Fibroblast of skin of right biceps (primary cell): ENCODE data around the gene SLFN12L.
A peak's percentile ranks its signal among the peaks of the same experiment; 100 is the strongest.

Experiments
- DNase-seq: peaks from one replicate; pipeline ENCODE4 v3.0.0-alpha.2; 2013

The SLFN12L gene

GRCh38 chr17:35428229-35428628, 109.2 kb downstream of the SLFN12L start:
- no peak for DNase-seq

DNA sequence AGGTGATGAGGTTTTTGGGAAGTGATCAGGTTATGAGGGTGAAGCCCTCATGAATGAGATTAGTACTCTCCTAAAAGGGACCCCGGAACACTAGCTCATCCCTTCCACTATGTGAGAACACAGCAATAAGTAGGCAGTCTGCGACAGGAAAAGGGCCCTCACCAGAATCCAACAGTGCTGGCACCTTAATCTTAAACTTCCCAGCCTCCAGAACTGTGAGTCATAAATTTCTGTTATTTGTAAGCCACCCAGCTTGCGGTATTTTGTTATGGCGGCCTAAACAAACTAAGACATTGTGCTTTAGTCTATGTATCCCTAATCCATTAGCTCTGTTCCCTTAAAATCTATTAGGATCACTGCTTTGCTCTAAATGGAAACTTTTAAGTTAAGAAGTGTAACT, 113.7 kb downstream of the SLFN12L start:
- peak; percentile 2 for DNase-seq
